Psoas muscle (tissue), 8 donors: ENCODE measurements around the gene CDH26. TPM values are rescaled to one million over a fixed set of nuclear protein-coding genes. Genes with fewer than 3 reads are reported as not detected.

Source experiments
- ATAC-seq, 4 donors: fragments of 200-7000 bp; cut with Tn5 transposase; one replicate each; pipeline ENCODE4 v1.9.1; 2020; ENCODE audit warnings: moderate library complexity in 3 of 4, mild to moderate bottlenecking in 2 of 4
- DNase-seq, 2 donors: peaks; one replicate each; pipeline ENCODE4 v3.0.0-alpha.2; 2020
- H3K27ac ChIP-seq: fragments of 200-600 bp; one replicate; pipeline ENCODE4 v1.8.0; 2022
- H3K27me3 ChIP-seq, 3 donors: fragments of 200-600 bp in 1 of 3; one replicate each; pipeline versions ENCODE4 v1.6.1 to v1.8.0; 2013 to 2022; ENCODE audit warnings: low read length in 2 of 3, mild to moderate bottlenecking in 2 of 3, moderate library complexity in 1 of 3; ENCODE audit not compliant: insufficient read depth in 3 of 3
- H3K36me3 ChIP-seq, 2 donors: fragments of 200-600 bp in 1 of 2; one replicate each; pipeline versions ENCODE4 v1.6.1 to v1.8.0; 2013 to 2022; ENCODE audit warnings: low read depth in 1 of 2, mild to moderate bottlenecking in 1 of 2, moderate library complexity in 1 of 2; ENCODE audit not compliant: insufficient read depth in 1 of 2
- H3K4me1 ChIP-seq: fragments of 200-600 bp; one replicate; pipeline ENCODE4 v1.8.0; 2022
- H3K4me3 ChIP-seq: fragments of 200-600 bp; one replicate; pipeline ENCODE4 v1.8.0; 2022; ENCODE audit warnings: mild to moderate bottlenecking
- H3K9me3 ChIP-seq: fragments of 200-600 bp; one replicate; pipeline ENCODE4 v1.8.0; 2022
- CTCF ChIP-seq: fragments of 200-600 bp; IDR thresholded peaks from one replicate; pipeline ENCODE4 v1.8.0; 2022; ENCODE audit warnings: antibody characterized with exemption
- WGBS, 3 donors: extraction: QIAGEN DNeasy Blood & Tissue Kit; methylation state at CpG; one replicate each; pipeline versions ENCODE4 v1.1.6 to v1.1.7; 2013; 5-methylcytosine and 5-hydroxymethylcytosine counted together
- intact Hi-C, 2 donors: fragments of 100-400 bp; cut with DNase I; formaldehyde crosslinking; loops; one replicate each; pipeline versions ENCODE4 v1.11.0 to v1.14.2; 2022
- polyA plus RNA-seq, 3 donors: library from polyadenylated mRNA; stranded (reverse); fragments of 200-250 nt; gene quantifications; one replicate each; pipeline ENCODE4 v1.2.3, GENCODE V29; 2013
- total RNA-seq, 4 donors: library from RNA; stranded (reverse); fragmentation: NEBNext Ultra II Directional in 2 of 4; extraction: Animal tissue kit (Norgen Biotek cat#: 25700) in 2 of 4; gene quantifications; one replicate each; pipeline versions ENCODE4 v1.2.1 to v1.2.4, GENCODE V29; 2021 to 2023
- donor health status: healthy with polysubstance abuse.
- donor health status: DM: no; HTN: no; CAD: no; lungs with moderate emphysema.
- donor health status: Bipolar disorder and iron deficiency.
- donor health status: healthy.
- donor health status: DM: yes; HTN: yes; CAD: no.
- donor health status: DM: no; HTN: no; CAD: no.
- donor health status: DM: no; HTN: no; CAD: no.
- donor health status: DM: yes; HTN: yes; CAD: no.

Gene CDH26
- total and polyA plus RNA-seq, 7 donors = 0.18 to 0.77 (median 0.32) TPM

GRCh38 chr20:59962155-59962554 lies 3.9 kb downstream of the CDH26 start:
- WGBS, 3 donors = 88 to 90% (median 89%) methylated on average over 6 of the region's 6 CpGs
- Histone ChIP-seq H3K27me3 (no peaks in the 10 kb centered on the region), H3K4me3 (no peak overlapping the region), H3K4me1 (no peaks in the 10 kb centered on the region), H3K27ac (no peak overlapping the region), H3K36me3 (no peaks in the 10 kb centered on the region), H3K9me3 (no peaks in the 10 kb centered on the region)
- intact Hi-C loops = no loop called here
- no peak for TF ChIP-seq CTCF
- ATAC-seq = no peak
- DNase-seq = no peak

DNA sequence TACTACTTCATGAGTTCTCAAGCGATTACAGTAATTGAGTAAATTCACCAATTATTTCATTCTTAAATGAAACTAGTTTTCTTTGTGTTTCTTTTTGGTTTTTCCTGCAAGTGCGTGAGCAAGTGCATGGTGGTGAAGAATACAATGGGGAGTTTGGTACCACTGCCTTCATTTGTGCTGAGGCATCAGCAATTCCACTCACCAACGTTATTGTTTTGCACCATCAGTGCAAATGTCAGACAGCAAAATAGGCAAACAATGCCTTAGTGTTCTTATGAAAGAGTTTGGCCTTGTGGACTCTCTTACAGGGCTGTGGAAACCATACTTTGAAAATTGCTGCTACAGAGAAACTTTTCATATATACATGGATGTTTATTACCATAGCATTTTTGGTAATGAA lies 8.2 kb downstream of the CDH26 start:
- ATAC-seq (no peak), DNase-seq (no peak)
- WGBS, 3 donors = 80 to 82% (median 81%) methylated on average over 3 of the region's 3 CpGs
- no peaks in the 10 kb centered on the region for H3K36me3 ChIP-seq
- no peaks in the 10 kb centered on the region for H3K9me3 ChIP-seq
- no peak for TF ChIP-seq CTCF
- H3K4me3 ChIP-seq = no peak overlapping the region
- no peak overlapping the region for H3K27ac ChIP-seq
- H3K4me1 ChIP-seq = no peaks in the 10 kb centered on the region
- intact Hi-C loops = no loop called here
- no peaks in the 10 kb centered on the region for H3K27me3 ChIP-seq

GRCh38 chr20:59971428-59971827 lies 13.2 kb downstream of the CDH26 start:
- WGBS, 3 donors = 83 to 91% (median 90%) methylated on average over 1 of the region's 1 CpG
- intact Hi-C loops = no loop called here
- TF ChIP-seq CTCF = no peak
- no peaks in the 10 kb centered on the region for H3K4me1 ChIP-seq
- H3K27ac ChIP-seq = no peak overlapping the region
- DNase-seq (no peak), ATAC-seq (no peak)
- H3K27me3 ChIP-seq = no peaks in the 10 kb centered on the region
- H3K36me3 ChIP-seq = no peaks in the 10 kb centered on the region
- no peaks in the 10 kb centered on the region for H3K9me3 ChIP-seq
- no peak overlapping the region for H3K4me3 ChIP-seq

DNA sequence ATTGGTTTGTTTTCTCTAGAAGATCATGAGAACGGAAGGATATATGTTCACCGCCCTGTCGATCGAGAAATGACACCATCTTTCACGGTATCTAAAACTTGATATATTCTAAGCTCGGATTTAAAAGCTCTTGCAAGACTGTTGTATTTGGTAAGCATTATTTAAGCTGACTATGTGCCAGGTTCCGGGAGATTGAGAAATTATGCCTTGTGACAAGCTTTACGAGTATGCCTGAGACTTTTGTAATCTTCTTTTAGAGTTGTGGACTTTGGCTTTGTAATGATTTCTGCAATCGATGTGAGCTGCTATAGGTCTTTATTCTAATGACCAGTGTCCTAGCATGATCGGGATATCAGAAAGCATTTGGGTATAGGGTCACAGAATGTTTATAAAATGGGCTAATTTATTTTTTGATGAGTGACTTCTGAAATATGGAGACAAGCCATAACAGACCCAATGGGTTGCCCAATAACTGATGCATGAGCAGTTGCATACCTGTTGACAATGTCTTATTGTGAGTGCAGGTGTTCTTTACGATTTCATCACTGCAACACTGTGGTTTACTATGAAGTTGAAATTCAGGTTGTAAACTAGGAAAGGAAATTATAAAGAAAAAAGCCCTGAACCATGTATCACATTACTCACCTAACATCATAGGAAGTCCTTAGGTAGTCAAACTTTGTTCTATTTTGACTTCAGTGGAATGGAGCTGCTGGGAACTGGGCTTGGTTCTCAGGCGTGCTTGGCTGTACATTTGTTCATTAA lies 14.0 kb downstream of the CDH26 start:
- no peaks in the 10 kb centered on the region for H3K36me3 ChIP-seq
- no peaks in the 10 kb centered on the region for H3K27me3 ChIP-seq
- no peak for TF ChIP-seq CTCF
- no peaks in the 10 kb centered on the region for H3K9me3 ChIP-seq
- no peak overlapping the region for H3K4me3 ChIP-seq
- 76 to 87% (median 80%) methylated on average over 12 of the region's 12 CpGs for WGBS, 3 donors
- no peak for DNase-seq
- no peaks in the 10 kb centered on the region for H3K4me1 ChIP-seq
- intact Hi-C loops = no loop called here
- no peak for ATAC-seq
- H3K27ac ChIP-seq = no peak overlapping the region
